GM12878 (cell line): ENCODE results near the gene MRM3. TPM values are rescaled to one million over a fixed set of nuclear protein-coding genes. Genes with fewer than 3 reads are reported as not detected.

Source experiments
- ATAC-seq: fragments of 200-7000 bp; cut with Tn5 transposase; 3 replicates; pipeline ENCODE4 v1.9.1; 2020; ENCODE audit warnings: mild to moderate bottlenecking, moderate library complexity
- BruUV-seq: library from RNA; stranded (reverse); fragments of 400-500 nt; replicated peaks from 2 replicates; lab custom pipeline; 2021; lab: Mats Ljungman, UMichigan
- CTCF ChIA-PET: fragments of 300-600 bp; sonication (Branson Sonifier 250); formaldehyde crosslinking; extraction: SDS; loops from one replicate; lab custom pipeline; 2021; ENCODE audit warnings: inconsistent platforms; lab: Yijun Ruan, JAX
- POLR2A ChIA-PET: fragments of 350-600 bp; formaldehyde crosslinking; extraction: SDS; loops from one replicate; lab custom pipeline; 2021; ENCODE audit warnings: inconsistent platforms; lab: Charles Lee
- RAD21 ChIA-PET: fragments of 300-600 bp; sonication (Branson Sonifier 250); formaldehyde crosslinking; loops from one replicate; lab custom pipeline; 2023; ENCODE audit warnings: antibody characterized with exemption; ENCODE audit not compliant: unreplicated experiment; lab: Charles Lee
- SMC1A ChIA-PET: fragments of 300-600 bp; sonication (Branson Sonifier 250); formaldehyde crosslinking; loops from one replicate; lab custom pipeline; 2023; ENCODE audit not compliant: unreplicated experiment, uncharacterized antibody; lab: Charles Lee
- DNase-seq: peaks from one replicate; pipeline ENCODE4 v3.0.0-alpha.2; 2011; ENCODE audit warnings: low read depth, low spot score
- FAIRE-seq: peaks from 3 replicates; lab custom pipeline; 2011; peaks lifted over from hg19 to GRCh38; lab: Jason Lieb, UNC
- H2AFZ ChIP-seq: 2 replicates; pipeline ENCODE4 v1.6.0; 2011; ENCODE audit warnings: low read depth, low read length, control low read depth; ENCODE audit not compliant: control insufficient read depth
- H3K27ac ChIP-seq: 2 replicates; pipeline ENCODE4 v1.5.1; 2011; ENCODE audit warnings: control low read depth; ENCODE audit not compliant: control insufficient read depth, insufficient read depth
- H3K27me3 ChIP-seq, 2 experiments: replicated peaks in 1 of 2; 2 replicates each; pipeline versions ENCODE4 v1.6.0 to v1.6.1; 2011; ENCODE audit warnings: low read length in 1 of 2; ENCODE audit not compliant: control insufficient read depth in 2 of 2, insufficient read depth in 2 of 2
- H3K36me3 ChIP-seq, 2 experiments: 2 replicates each; pipeline ENCODE4 v1.5.1; 2011; ENCODE audit warnings: low read length in 1 of 2; ENCODE audit not compliant: control insufficient read depth in 2 of 2, insufficient read depth in 2 of 2
- H3K4me1 ChIP-seq: 2 replicates; pipeline ENCODE4 v1.6.1; 2011; ENCODE audit warnings: mild to moderate bottlenecking, low read length, moderate library complexity, mixed read lengths; ENCODE audit not compliant: control insufficient read depth, insufficient read depth
- H3K4me2 ChIP-seq: 2 replicates; pipeline ENCODE4 v1.6.0; 2011; ENCODE audit warnings: control low read depth; ENCODE audit not compliant: control insufficient read depth, insufficient read depth
- H3K4me3 ChIP-seq: fragments of 200-600 bp; sonication (generic); 2 replicates; pipeline ENCODE4 v1.5.1; 2016
- H3K79me2 ChIP-seq: 2 replicates; pipeline ENCODE4 v1.6.0; 2011; ENCODE audit warnings: low read length; ENCODE audit not compliant: control insufficient read depth, insufficient read depth
- H3K9ac ChIP-seq: 2 replicates; pipeline ENCODE4 v1.8.0; 2011; ENCODE audit warnings: low read length, control low read depth, mixed read lengths; ENCODE audit not compliant: control insufficient read depth, insufficient read depth
- H3K9me3 ChIP-seq: replicated peaks from 3 replicates; pipeline ENCODE4 v1.5.1; 2011; ENCODE audit warnings: mild to moderate bottlenecking, low read length; ENCODE audit not compliant: control insufficient read depth, insufficient read depth
- H4K20me1 ChIP-seq: 2 replicates; pipeline ENCODE4 v1.6.0; 2011; ENCODE audit not compliant: control insufficient read depth, insufficient read depth
- CBX3 ChIP-seq: fragments of 200-600 bp; sonication (generic); IDR thresholded peaks from 2 replicates; pipeline ENCODE4 v1.6.1; 2016; ENCODE audit warnings: low read depth, borderline replicate concordance
- CHD2 ChIP-seq: IDR thresholded peaks from 2 replicates; pipeline ENCODE4 v1.6.1; 2011; ENCODE audit warnings: low read depth, low read length, improper control_type of control experiment, borderline replicate concordance
- CREM ChIP-seq: IDR thresholded peaks from 2 replicates; pipeline ENCODE4 v1.6.1; 2014; ENCODE audit warnings: antibody characterized with exemption, low read depth
- E2F4 ChIP-seq: IDR thresholded peaks from 2 replicates; pipeline ENCODE4 v1.6.1; 2012; ENCODE audit warnings: low read depth, low read length, improper control_type of control experiment
- EGR1 ChIP-seq, 2 experiments: IDR thresholded peaks; 1 replicate in 1 of 2; 2 replicates in 1 of 2; pipeline ENCODE4 v1.6.1; 2011 to 2012; ENCODE audit warnings: low read depth in 2 of 2, low read length in 2 of 2, borderline replicate concordance in 1 of 2, mild to moderate bottlenecking in 1 of 2, moderate library complexity in 1 of 2
- FOXK2 ChIP-seq: fragments of 450-650 bp; IDR thresholded peaks from 2 replicates; pipeline ENCODE4 v1.6.1; 2017; ENCODE audit warnings: mild to moderate bottlenecking, moderate library complexity
- FOXM1 ChIP-seq: IDR thresholded peaks from 2 replicates; pipeline ENCODE4 v1.6.1; 2012; ENCODE audit warnings: low read depth, mild to moderate bottlenecking, inconsistent platforms, low read length, moderate library complexity
- HDGF ChIP-seq: fragments of 450-650 bp; IDR thresholded peaks from 2 replicates; pipeline ENCODE4 v1.6.1; 2016; ENCODE audit warnings: antibody characterized with exemption
- LARP7 ChIP-seq: fragments of 450-650 bp; IDR thresholded peaks from 2 replicates; pipeline ENCODE4 v1.6.1; 2017; ENCODE audit warnings: mild to moderate bottlenecking
- NR2C2 ChIP-seq: IDR thresholded peaks from 2 replicates; pipeline ENCODE4 v1.6.1; 2011; ENCODE audit warnings: borderline replicate concordance, low read depth; ENCODE audit not compliant: control insufficient read depth, insufficient read length
- PBX3 ChIP-seq: IDR thresholded peaks from 2 replicates; pipeline ENCODE4 v1.6.1; 2011; ENCODE audit warnings: mild to moderate bottlenecking, low read depth, low read length, moderate library complexity; ENCODE audit not compliant: insufficient replicate concordance
- POLR2AphosphoS5 ChIP-seq: IDR thresholded peaks from 2 replicates; pipeline ENCODE4 v1.6.1; 2011; ENCODE audit warnings: mild to moderate bottlenecking, low read length, inconsistent platforms
- SIX5 ChIP-seq: IDR thresholded peaks from 2 replicates; pipeline ENCODE4 v1.6.1; 2011; ENCODE audit warnings: mild to moderate bottlenecking, low read depth, low read length, moderate library complexity; ENCODE audit not compliant: severe bottlenecking
- TCF7 ChIP-seq: IDR thresholded peaks from 2 replicates; pipeline ENCODE4 v1.6.1; 2014; ENCODE audit warnings: antibody characterized with exemption, borderline replicate concordance
- ZBED1 ChIP-seq: IDR thresholded peaks from 2 replicates; pipeline ENCODE4 v1.6.1; 2016; ENCODE audit warnings: borderline replicate concordance
- WGBS: methylation state at CpG from one replicate; pipeline ENCODE4 v1.1.6; 2016; ENCODE audit warnings: low lambda C conversion rate; ENCODE audit not compliant: insufficient replicate concordance, insufficient coverage; ENCODE audit errors: missing lambda C conversion rate; 5-methylcytosine and 5-hydroxymethylcytosine counted together
- in situ Hi-C: fragments of 300-500 bp; cut with MboI; formaldehyde crosslinking; loops from 9 replicates; pipeline ENCODE4 v1.14.3; 2018; ENCODE audit warnings: mixed read lengths
- intact Hi-C: fragments of 100-400 bp; cut with micrococcal nuclease; formaldehyde crosslinking; loops from one replicate; pipeline ENCODE4 v1.14.2; 2022; ENCODE audit not compliant: unreplicated experiment
- polyA plus RNA-seq, 11 experiments: library from polyadenylated mRNA; depleted of rRNA in 4 of 11; unstranded in 6 of 11; stranded (reverse) in 5 of 11; fragments of >200 nt; fragmentation: Nextera tagmentation in 4 of 11; fragmentation: Illumina TruSeq in 1 of 11; extraction: Ambion mirVana in 4 of 11; extraction: Trizol in 1 of 11; gene quantifications; 1 replicate in 1 of 11; 2 replicates in 10 of 11; pipeline versions ENCODE4 v1.2.1 to v1.2.3, GENCODE V29; 2011 to 2016; ENCODE audit warnings: inconsistent platforms in 2 of 11, missing spikeins in 2 of 11, low read depth in 1 of 11
- total RNA-seq, 4 experiments: library from RNA; depleted of rRNA in 3 of 4; stranded (reverse); fragments of >200 nt in 3 of 4; fragmentation: Illumina TruSeq in 1 of 4; extraction: Trizol in 1 of 4; gene quantifications; 2 replicates each; pipeline versions ENCODE4 v1.2.1 to v1.2.3, GENCODE V29; 2013 to 2021

The MRM3 gene
- total and polyA plus RNA-seq, 10 of the 15 experiments (the other 5 are each of a cell fraction or from before 2014, with no cell fraction given): 2.3 to 48.9 (median 26.6) TPM

- TF ChIP-seq PBX3 (no peak), SIX5 (no peak)
- TF ChIP-seq, all 136 proteins: peak for 0
Observed at GRCh38 chr17:800446-801242, 18.5 kb downstream of the MRM3 start (continued).

- Histone ChIP-seq H3K27ac (no peak overlapping the region), H3K9me3 (no peaks in the 10 kb centered on the region), H2AFZ (no peak overlapping the region), H3K4me2 (no peak overlapping the region), H3K27me3 (no peaks in the 10 kb centered on the region), H4K20me1 (no peaks in the 10 kb centered on the region), H3K4me1 (no peaks in the 10 kb centered on the region), H3K36me3 (no peaks in the 10 kb centered on the region), H3K4me3 (no peak overlapping the region), H3K9ac (no peak overlapping the region), H3K79me2 (no peaks in the 10 kb centered on the region)
- WGBS: 14% methylated on average over 6 of the region's 6 CpGs
- ATAC-seq (no peak), FAIRE-seq (no peak), DNase-seq (no peak)
- SMC1A ChIA-PET: no interaction called here
- in situ Hi-C loops: no loop called here
- no TSS peak for BruUV-seq
- intact Hi-C loops: no loop called here
- RAD21 ChIA-PET: no interaction called here
- POLR2A ChIA-PET: interaction anchor here (0.6 kb wide), 1 partner anchor 386 kb away, joined by 4 read pairs; no protein-coding TSS in a partner anchor
- CTCF ChIA-PET: no interaction called here
- TF ChIP-seq FOXK2 (no peak), POLR2AphosphoS5 (no peak), CHD2 (no peak), FOXM1 (no peak), HDGF (no peak), NR2C2 (no peak), EGR1 (IDR thresholded peaks at IDR 0.05; ENCODE audit: borderline replicate concordance in 1 of 2, low read depth in 2 of 2, low read length in 2 of 2) (no peak), E2F4 (no peak), TCF7 (no peak), CREM (no peak), ZBED1 (no peak), LARP7 (no peak), CBX3 (no peak)
Observed at GRCh38 chr17:801660-802059, 19.5 kb downstream of the MRM3 start.
